Measurements from ENCODE around the gene GPC6.

GPC6 gene

GRCh38 chr13:93341517-93341916 lies 114.9 kb downstream of the GPC6 start:
- no peak for TF ChIP-seq CTCF (IDR thresholded peaks at IDR 0.05; ENCODE audit: insufficient read depth, low read length, missing control alignments)
- DNase-seq (ENCODE audit: low read depth, low spot score): no peak
- ChIA-PET POLR2A (no interaction called here), CTCF (no interaction called here)
- no peak overlapping the region for H3K4me3 ChIP-seq (ENCODE audit: low read depth, low read length)

GRCh38 chr13:93343097-93343496 lies 116.5 kb downstream of the GPC6 start:
- DNase-seq (ENCODE audit: low read depth, low spot score): no peak
- no peak for TF ChIP-seq CTCF (IDR thresholded peaks at IDR 0.05; ENCODE audit: insufficient read depth, low read length, missing control alignments)
- ChIA-PET POLR2A (no interaction called here), CTCF (no interaction called here)
- H3K4me3 ChIP-seq (ENCODE audit: low read depth, low read length): no peak overlapping the region

GRCh38 chr13:93344048-93344705 lies 117.6 kb downstream of the GPC6 start:
- CTCF ChIA-PET: no interaction called here
- H3K4me3 ChIP-seq (ENCODE audit: low read depth, low read length): no peak overlapping the region
- TF ChIP-seq CTCF (IDR thresholded peaks at IDR 0.05; ENCODE audit: insufficient read depth, low read length, missing control alignments): no peak
- no peak for DNase-seq (ENCODE audit: low read depth, low spot score)
- POLR2A ChIA-PET: no interaction called here

- no peak for DNase-seq (ENCODE audit: low read depth, low spot score)
- POLR2A ChIA-PET: no interaction called here
- no peak overlapping the region for H3K4me3 ChIP-seq (ENCODE audit: low read depth, low read length)
- TF ChIP-seq CTCF (IDR thresholded peaks at IDR 0.05; ENCODE audit: insufficient read depth, low read length, missing control alignments): no peak
- CTCF ChIA-PET: no interaction called here
Observed at GRCh38 chr13:93345024-93345423, 118.4 kb downstream of the GPC6 start.

GRCh38 chr13:93345770-93346169 lies 119.2 kb downstream of the GPC6 start:
- ChIA-PET CTCF (no interaction called here), POLR2A (no interaction called here)
- no peak overlapping the region for H3K4me3 ChIP-seq (ENCODE audit: low read depth, low read length)
- peak; percentile 29 for DNase-seq (ENCODE audit: low read depth, low spot score)
- TF ChIP-seq CTCF (IDR thresholded peaks at IDR 0.05; ENCODE audit: insufficient read depth, low read length, missing control alignments): no peak

GRCh38 chr13:93352616-93353015 lies 126.0 kb downstream of the GPC6 start:
- CTCF ChIA-PET: no interaction called here
- no peak for TF ChIP-seq CTCF (IDR thresholded peaks at IDR 0.05; ENCODE audit: insufficient read depth, low read length, missing control alignments)
- no peak for DNase-seq (ENCODE audit: low read depth, low spot score)
- POLR2A ChIA-PET: no interaction called here
- H3K4me3 ChIP-seq (ENCODE audit: low read depth, low read length): no peak overlapping the region

Measured in AG04449 (cell line).